NCI-H2171 (cell line): ENCODE measurements around the gene UBL7.

Experiments used
- DNase-seq: peaks from one replicate; lab custom pipeline; 2025; lab: John Stamatoyannopoulos, UW

Gene UBL7

GRCh38 chr15:74441248-74441941 lies 19.6 kb downstream of the UBL7 start:
- DNase-seq: no peak

GRCh38 chr15:74438721-74439316 lies 22.1 kb downstream of the UBL7 start:
- DNase-seq: peak; percentile 62

- no peak for DNase-seq
Observed at GRCh38 chr15:74438206-74438605, 22.8 kb downstream of the UBL7 start.

- no peak for DNase-seq
Observed at GRCh38 chr15:74434263-74435136, 26.5 kb downstream of the UBL7 start.

GRCh38 chr15:74433592-74434262 lies 27.2 kb downstream of the UBL7 start, which contains the start of gene SEMA7A:
TSS of gene SEMA7A (minus strand) at chr15:74433958. CDS start at chr15:74433918, 40 bp downstream.
- DNase-seq: peak; percentile 69

- DNase-seq: no peak
Observed at GRCh38 chr15:74432968-74433591, 27.9 kb downstream of the UBL7 start.

- no peak for DNase-seq
Observed at GRCh38 chr15:74432271-74432967, 28.5 kb downstream of the UBL7 start.

- DNase-seq: no peak
Observed at GRCh38 chr15:74431645-74432044, 29.3 kb downstream of the UBL7 start.

- no peak for DNase-seq
Observed at GRCh38 chr15:74431116-74431515, 29.8 kb downstream of the UBL7 start.

- no peak for DNase-seq
Observed at GRCh38 chr15:74430510-74430951, 30.4 kb downstream of the UBL7 start.

- DNase-seq: no peak
Observed at GRCh38 chr15:74429781-74430400, 31.1 kb downstream of the UBL7 start.

- DNase-seq: no peak
Observed at GRCh38 chr15:74428970-74429780, 31.8 kb downstream of the UBL7 start.

- DNase-seq: no peak
Observed at GRCh38 chr15:74428442-74428787, 32.5 kb downstream of the UBL7 start.

GRCh38 chr15:74427607-74428441 lies 33.1 kb downstream of the UBL7 start:
- no peak for DNase-seq

GRCh38 chr15:74426404-74427281 lies 34.3 kb downstream of the UBL7 start:
- no peak for DNase-seq

GRCh38 chr15:74425630-74426029 lies 35.3 kb downstream of the UBL7 start:
- DNase-seq: no peak

GRCh38 chr15:74424901-74425528 lies 35.9 kb downstream of the UBL7 start:
- no peak for DNase-seq
